Superior temporal gyrus (tissue), 1 donor: ENCODE data around the gene MAN1A1.
A peak's percentile ranks its signal among the peaks of the same experiment; 100 is the strongest.
"Not testable (repeated sequence)": the region's sequence is repeated elsewhere in the genome, so short reads cannot be mapped to it uniquely, and the experiment has no call there.

Experiments
- DNase-seq: peaks from one replicate; pipeline ENCODE4 v3.0.0-alpha.2; 2016; ENCODE audit errors: extremely low spot score

MAN1A1 gene

GRCh38 chr6:119349361-119350201, at the start of gene MAN1A1:
Gene MAN1A1 (minus strand): TSS chr6:119349761. CDS start chr6:119349065, 696 bp downstream.
- DNase-seq = peak; percentile 69

- DNase-seq = no peak
Observed at GRCh38 chr6:119395192-119395591, 45.6 kb upstream of the MAN1A1 start.

- DNase-seq = no peak
Observed at GRCh38 chr6:119390247-119390793, 40.8 kb upstream of the MAN1A1 start.

- DNase-seq = no peak
Observed at GRCh38 chr6:119385994-119386393, 36.4 kb upstream of the MAN1A1 start.

- no peak for DNase-seq
Observed at GRCh38 chr6:119384444-119384843, 34.9 kb upstream of the MAN1A1 start.

- DNase-seq = no peak
Observed at GRCh38 chr6:119379809-119380208, 30.2 kb upstream of the MAN1A1 start.

- not testable (repeated sequence) for DNase-seq
Observed at GRCh38 chr6:119377043-119377442, 27.5 kb upstream of the MAN1A1 start.

- no peak for DNase-seq
Observed at GRCh38 chr6:119370080-119370479, 20.5 kb upstream of the MAN1A1 start.

- no peak for DNase-seq
Observed at GRCh38 chr6:119368921-119369320, 19.4 kb upstream of the MAN1A1 start.

- no peak for DNase-seq
Observed at GRCh38 chr6:119361209-119361608, 11.6 kb upstream of the MAN1A1 start.

GRCh38 chr6:119360262-119360915, 10.8 kb upstream of the MAN1A1 start:
- no peak for DNase-seq

GRCh38 chr6:119355890-119356289, 6.3 kb upstream of the MAN1A1 start:
- peak; percentile 13 for DNase-seq

- peak; percentile 51 for DNase-seq
Observed at GRCh38 chr6:119355157-119355556, 5.6 kb upstream of the MAN1A1 start.

GRCh38 chr6:119353696-119354095, 4.1 kb upstream of the MAN1A1 start:
- DNase-seq = no peak

- no peak for DNase-seq
Observed at GRCh38 chr6:119352001-119352400, 2.4 kb upstream of the MAN1A1 start.

GRCh38 chr6:119350952-119351372, 1.4 kb upstream of the MAN1A1 start:
- peak; percentile 51 for DNase-seq

- peak; percentile 69 for DNase-seq
Observed at GRCh38 chr6:119350202-119350951, 816 bp upstream of the MAN1A1 start.

- no peak for DNase-seq
Observed at GRCh38 chr6:119348748-119349360, 707 bp downstream of the MAN1A1 start.

- peak; percentile 18 for DNase-seq
Observed at GRCh38 chr6:119348096-119348747, 1.3 kb downstream of the MAN1A1 start.

- DNase-seq = no peak
Observed at GRCh38 chr6:119347466-119348095, 2.0 kb downstream of the MAN1A1 start.

GRCh38 chr6:119346936-119347335, 2.6 kb downstream of the MAN1A1 start:
- peak; percentile 58 for DNase-seq
